Stimulated activated CD8-positive, alpha-beta memory T cell treated with anti-CD3 and anti-CD28 coated beads, Interleukin-2, amount 100 ng/mL, for 48 hours (primary cell): ENCODE results near the gene WIPF1.

Source experiments
- DNase-seq, 2 donors: peaks; one replicate each; pipeline ENCODE4 v3.0.0-alpha.2; 2020; ENCODE audit warnings: low read depth in 2 of 2

The WIPF1 gene

GRCh38 chr2:174621323-174621722 is 23.7 kb upstream of the WIPF1 start:
- no peak for DNase-seq

- no peak for DNase-seq
Measured at GRCh38 chr2:174618179-174618578, 20.6 kb upstream of the WIPF1 start.

GRCh38 chr2:174617718-174618117 is 20.1 kb upstream of the WIPF1 start:
- DNase-seq: no peak

GRCh38 chr2:174617120-174617519 is 19.5 kb upstream of the WIPF1 start:
- no peak for DNase-seq

GRCh38 chr2:174615871-174616436 is 18.4 kb upstream of the WIPF1 start:
- DNase-seq: no peak

GRCh38 chr2:174614261-174614660 is 16.7 kb upstream of the WIPF1 start:
- DNase-seq: no peak

- DNase-seq: no peak
Measured at GRCh38 chr2:174613531-174613930, 15.9 kb upstream of the WIPF1 start.

GRCh38 chr2:174612970-174613369 is 15.4 kb upstream of the WIPF1 start:
- no peak for DNase-seq

- DNase-seq: no peak
Measured at GRCh38 chr2:174611854-174612253, 14.2 kb upstream of the WIPF1 start.

- DNase-seq: no peak
Measured at GRCh38 chr2:174611006-174611405, 13.4 kb upstream of the WIPF1 start.

- DNase-seq: no peak
Measured at GRCh38 chr2:174610243-174610995, 12.8 kb upstream of the WIPF1 start.

GRCh38 chr2:174609261-174609660 is 11.7 kb upstream of the WIPF1 start:
- no peak for DNase-seq

- no peak for DNase-seq
Measured at GRCh38 chr2:174608866-174609214, 11.2 kb upstream of the WIPF1 start.

GRCh38 chr2:174607989-174608865 is 10.6 kb upstream of the WIPF1 start:
- DNase-seq: no peak

- DNase-seq: no peak
Measured at GRCh38 chr2:174607584-174607983, 10.0 kb upstream of the WIPF1 start.

- no peak for DNase-seq
Measured at GRCh38 chr2:174606336-174606735, 8.7 kb upstream of the WIPF1 start.

GRCh38 chr2:174605687-174606086 is 8.1 kb upstream of the WIPF1 start:
- no peak for DNase-seq

GRCh38 chr2:174603280-174603679 is 5.7 kb upstream of the WIPF1 start:
- no peak for DNase-seq

- no peak for DNase-seq
Measured at GRCh38 chr2:174602745-174603144, 5.1 kb upstream of the WIPF1 start.

GRCh38 chr2:174600349-174600748 is 2.7 kb upstream of the WIPF1 start:
- DNase-seq: no peak

- DNase-seq: no peak
Measured at GRCh38 chr2:174599310-174599921, 1.8 kb upstream of the WIPF1 start.

GRCh38 chr2:174597009-174597344 is 627 bp downstream of the WIPF1 start:
- DNase-seq: no peak
